HuH-7 (cell line): ENCODE data around the gene ZAP70.

Experiments used
- DNase-seq: peaks from one replicate; pipeline ENCODE4 v3.0.0; 2011; ENCODE audit warnings: low spot score

ZAP70 gene

DNA sequence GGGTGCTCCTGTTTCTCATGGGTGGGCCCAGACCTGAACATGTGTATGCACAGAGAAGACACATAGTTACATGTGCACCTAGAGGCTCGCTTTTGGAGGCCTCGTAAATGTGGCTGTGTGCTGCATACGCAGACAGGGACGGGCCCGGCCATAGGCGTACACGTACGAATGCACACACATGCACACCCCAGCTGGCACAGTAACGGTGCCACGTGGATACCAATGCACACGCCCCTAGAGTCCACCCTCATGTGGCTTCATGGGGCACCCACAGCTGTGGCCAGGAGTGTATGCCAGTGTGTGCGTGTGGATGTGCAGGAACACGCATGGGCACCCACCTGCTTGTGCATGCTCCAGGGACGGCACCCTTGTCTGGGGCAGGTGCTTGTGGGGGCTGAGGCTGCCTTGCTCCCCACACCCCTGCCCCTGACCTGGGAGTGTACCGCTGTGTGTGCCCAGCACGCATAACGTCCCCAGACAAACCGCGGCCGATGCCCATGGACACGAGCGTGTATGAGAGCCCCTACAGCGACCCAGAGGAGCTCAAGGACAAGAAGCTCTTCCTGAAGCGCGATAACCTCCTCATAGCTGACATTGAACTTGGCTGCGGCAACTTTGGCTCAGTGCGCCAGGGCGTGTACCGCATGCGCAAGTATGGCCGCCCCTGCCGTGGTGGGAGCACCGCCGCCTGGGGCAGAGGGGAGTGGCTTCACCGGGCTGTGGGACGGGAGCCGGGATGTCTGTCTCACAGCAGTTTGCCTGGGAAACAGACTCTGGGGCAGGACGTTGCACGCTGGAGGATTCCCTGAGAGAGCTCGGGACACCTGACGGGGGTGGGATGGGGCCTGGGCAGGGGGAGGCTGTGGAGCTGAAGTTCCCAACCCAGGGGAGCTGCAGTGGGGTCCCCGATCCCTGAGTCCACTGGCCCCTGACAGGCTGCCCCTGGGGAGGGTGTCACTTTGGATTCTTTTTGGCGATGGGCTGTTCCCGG, 21.0 kb downstream of the ZAP70 start:
- DNase-seq, result no peak

DNA sequence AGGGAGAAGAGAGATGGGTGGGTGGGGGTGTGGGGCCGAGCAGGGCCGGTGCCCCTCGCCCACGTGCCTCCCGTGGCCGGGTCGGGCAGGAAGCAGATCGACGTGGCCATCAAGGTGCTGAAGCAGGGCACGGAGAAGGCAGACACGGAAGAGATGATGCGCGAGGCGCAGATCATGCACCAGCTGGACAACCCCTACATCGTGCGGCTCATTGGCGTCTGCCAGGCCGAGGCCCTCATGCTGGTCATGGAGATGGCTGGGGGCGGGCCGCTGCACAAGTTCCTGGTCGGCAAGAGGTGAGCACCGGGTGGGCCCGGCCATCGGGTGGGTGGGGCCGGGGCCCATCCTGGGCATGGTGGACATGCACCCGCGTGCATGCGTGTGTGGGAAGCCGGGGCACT, 21.8 kb downstream of the ZAP70 start:
- DNase-seq, result no peak

DNA sequence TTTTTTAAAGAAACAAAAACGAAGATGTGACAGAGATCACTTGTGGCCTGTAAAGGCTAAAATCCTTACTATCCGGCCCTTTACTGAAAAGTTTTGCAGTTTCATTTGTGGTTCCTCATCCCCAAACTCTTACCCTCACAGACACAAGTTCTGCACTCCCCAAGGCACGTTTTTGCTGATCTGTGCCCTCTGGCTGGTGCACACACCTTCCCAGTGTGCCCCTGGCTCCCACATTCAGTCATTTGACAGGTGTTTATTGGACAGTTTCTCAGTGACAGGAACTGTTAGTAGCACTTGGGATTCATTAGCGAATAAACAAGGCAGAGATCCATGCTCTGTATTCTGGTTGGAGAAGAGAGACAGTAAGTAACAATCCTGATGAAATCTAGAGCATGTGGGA, 22.8 kb downstream of the ZAP70 start:
- no peak for DNase-seq

DNA sequence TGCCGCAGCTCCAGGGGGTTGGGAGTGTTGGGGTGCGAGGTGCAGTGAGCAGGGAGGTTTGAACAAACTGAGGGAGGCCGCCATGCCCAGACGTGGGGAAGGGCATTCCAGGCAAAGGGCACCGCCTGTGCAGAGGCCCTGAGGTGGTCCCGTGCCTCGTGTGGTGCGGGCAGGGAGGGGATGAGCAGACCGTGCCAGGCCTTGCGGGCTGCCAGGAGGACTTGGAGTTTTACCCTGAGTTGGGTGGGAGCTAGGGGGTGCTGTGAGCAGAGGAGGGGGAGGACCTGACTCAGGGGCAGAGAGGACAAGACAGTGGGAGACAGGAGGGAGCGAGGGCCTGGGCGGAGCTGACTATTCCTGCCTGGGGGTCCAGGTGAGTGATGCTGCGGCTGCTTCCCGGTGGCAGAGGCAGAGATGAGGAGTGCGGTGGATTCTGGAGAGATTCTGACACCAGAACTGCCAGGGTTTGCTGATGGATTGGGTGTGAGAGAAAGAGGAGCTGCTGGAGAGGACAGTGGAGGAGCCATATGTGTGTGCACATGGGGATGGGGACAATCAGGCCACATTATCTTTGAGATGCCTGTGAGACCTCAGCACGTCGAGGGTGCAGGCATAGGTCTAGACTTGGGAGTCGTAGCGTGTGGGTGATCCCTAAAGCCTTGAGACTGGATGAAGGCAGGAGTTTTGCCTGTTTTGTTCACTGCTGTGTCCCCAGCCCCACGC, 23.4 kb downstream of the ZAP70 start:
- DNase-seq, result no peak

DNA sequence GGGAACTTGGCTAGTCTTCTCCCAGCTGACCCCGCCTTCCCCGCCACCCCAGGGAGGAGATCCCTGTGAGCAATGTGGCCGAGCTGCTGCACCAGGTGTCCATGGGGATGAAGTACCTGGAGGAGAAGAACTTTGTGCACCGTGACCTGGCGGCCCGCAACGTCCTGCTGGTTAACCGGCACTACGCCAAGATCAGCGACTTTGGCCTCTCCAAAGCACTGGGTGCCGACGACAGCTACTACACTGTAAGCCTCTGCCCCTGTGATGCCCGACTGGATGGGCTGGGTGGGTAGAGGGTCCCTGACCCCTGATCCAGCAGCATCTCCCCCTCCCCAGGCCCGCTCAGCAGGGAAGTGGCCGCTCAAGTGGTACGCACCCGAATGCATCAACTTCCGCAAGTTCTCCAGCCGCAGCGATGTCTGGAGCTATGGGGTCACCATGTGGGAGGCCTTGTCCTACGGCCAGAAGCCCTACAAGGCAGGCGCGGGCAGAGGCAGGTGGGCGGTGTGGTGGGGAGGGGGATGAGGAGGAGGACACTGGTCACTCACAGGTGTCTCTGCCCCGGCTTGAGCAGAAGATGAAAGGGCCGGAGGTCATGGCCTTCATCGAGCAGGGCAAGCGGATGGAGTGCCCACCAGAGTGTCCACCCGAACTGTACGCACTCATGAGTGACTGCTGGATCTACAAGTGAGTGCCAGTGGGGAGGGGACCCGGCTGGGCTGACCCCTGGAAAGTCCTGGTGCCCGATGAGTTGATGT, 24.2 kb downstream of the ZAP70 start:
- DNase-seq, result no peak

DNA sequence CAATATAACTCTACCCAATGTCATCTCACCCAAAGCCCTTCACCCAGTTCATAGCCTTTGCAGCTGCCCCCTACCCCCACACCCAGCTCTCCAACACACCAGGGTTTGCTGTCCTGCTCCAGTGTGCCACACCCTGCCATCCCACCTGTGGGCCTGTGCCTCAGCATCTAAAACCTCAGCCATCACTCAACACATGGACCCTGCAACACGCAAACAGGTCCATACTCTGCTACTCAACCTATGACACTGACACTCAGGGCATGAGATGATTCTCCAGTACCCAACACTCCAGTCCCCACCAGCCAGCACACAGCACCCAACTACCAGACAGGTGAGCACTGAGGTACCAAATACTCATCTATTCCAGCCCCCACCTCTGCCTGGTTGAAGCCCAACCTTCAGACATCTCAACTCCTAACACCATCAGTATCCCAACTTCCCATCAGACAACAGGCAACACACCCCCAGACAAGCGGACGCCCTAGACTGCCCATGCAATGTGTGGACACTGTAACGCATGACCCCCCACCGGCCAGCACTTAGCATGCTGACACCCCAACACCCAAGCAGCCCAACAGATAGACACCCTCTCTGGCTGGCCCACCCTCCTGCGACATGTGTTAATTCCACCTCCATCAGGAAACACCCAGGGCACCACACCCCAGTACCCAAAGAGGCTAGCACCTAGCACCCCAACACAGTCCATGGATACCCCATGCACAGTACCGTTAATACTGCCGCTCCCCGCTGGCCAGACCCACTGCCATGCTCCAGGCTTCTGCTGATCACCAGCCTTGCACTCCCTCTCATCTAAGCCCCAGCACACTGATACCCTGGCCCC, 25.0 kb downstream of the ZAP70 start:
- no peak for DNase-seq

DNA sequence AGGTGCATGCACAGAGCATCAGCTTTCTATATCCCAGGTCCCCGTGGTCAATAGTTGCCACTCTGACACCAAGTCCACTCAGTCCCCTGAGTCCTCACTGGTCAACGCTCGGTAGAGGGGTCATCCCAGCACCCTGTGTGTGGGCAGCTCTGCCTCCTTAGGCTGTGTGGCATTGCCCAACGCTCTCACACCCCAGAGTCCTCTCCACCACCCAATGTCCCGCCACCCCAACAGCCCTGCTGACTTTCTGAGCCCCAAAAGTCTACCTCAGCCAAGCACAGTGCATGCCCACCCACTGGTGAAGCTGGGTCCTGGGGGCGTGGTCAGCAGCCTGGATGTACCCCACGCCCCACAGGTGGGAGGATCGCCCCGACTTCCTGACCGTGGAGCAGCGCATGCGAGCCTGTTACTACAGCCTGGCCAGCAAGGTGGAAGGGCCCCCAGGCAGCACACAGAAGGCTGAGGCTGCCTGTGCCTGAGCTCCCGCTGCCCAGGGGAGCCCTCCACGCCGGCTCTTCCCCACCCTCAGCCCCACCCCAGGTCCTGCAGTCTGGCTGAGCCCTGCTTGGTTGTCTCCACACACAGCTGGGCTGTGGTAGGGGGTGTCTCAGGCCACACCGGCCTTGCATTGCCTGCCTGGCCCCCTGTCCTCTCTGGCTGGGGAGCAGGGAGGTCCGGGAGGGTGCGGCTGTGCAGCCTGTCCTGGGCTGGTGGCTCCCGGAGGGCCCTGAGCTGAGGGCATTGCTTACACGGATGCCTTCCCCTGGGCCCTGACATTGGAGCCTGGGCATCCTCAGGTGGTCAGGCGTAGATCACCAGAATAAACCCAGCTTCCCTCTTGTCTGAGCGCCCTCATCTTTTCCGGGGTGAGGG, 25.9 kb downstream of the ZAP70 start:
- no peak for DNase-seq

DNA sequence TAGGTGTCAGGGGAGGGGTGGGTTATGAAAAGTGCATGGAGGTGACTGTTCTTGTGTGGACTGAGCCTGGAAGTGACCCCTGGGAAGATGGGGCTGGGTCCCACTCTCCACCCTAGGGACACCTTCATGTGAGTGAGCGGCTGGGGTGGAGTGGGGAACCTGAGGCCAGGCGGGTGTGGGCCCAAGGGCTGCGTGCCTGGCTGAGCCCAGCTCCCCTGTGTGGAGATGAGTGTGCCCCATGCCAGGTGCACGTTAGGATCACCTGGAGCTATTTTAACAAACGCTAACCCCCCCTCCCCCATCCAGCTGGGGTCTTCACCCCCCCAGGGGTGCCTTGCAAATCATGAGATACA, 26.5 kb downstream of the ZAP70 start:
- DNase-seq, result no peak

DNA sequence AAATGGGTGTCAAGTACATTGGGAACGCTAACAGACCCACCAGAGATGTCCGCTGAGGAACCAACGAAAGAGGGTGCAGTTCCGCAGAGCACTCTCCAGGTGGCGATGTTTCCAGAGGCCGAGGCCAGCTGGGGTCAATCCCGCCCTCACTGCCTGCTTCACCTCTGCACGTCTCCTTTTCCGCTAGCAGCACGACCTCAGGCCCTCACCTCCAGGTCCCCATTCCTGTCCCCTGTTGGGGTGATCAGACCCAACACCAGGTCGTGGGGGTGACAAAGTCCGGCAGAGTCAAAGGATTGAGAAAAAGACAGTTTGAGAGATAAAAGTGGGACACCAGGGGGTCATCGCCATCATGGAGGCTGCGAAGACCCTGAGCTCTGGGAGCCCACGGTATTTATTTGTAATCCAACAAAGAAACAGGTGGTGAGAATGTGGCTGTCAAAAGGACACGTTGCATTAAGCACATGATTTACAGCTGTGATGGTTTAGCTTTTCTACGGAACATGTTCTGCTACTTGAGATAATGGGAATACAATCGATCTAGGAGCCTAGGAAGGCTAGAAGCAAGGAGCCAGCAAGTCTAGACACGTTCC, 27.3 kb downstream of the ZAP70 start:
- peak; percentile 95 for DNase-seq

DNA sequence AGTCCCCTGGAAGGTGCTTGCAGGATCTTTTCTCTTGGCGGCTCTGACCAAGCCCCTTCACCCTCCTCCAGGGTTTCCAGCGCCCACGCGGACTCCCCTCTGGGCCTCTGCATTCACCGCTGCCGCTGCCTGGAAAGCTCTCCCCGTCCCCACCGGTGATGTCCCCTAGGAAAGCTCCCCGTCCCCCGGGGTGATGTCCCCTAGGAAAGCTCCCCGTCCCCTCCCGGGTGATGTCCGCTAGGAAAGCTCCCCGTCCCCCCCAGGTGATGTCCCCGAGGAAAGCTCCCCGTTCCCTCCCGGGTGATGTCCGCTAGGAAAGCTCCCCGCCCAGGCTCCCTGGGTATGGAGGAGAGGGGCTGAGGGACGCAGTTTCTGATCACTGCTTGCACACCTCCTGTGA, 27.9 kb downstream of the ZAP70 start:
- no peak for DNase-seq

DNA sequence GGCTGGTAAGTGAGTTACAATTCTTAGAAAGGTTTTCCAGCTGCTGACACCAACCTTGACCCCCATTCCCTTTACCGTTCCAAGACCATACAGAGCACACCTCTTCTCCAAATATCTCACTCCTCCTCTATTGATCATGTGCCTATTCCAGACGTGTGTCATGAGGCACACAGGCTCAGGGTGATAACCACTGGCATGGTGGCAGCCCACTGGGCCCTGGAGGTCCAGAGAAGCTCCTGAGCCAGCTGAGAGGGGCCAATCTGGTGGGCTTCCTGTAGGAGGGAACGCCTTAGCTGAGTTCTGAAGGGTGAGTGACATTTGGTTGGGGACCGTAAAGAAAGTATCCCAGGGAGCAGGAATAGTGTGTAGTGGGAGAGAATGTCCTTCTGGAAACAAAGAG, 28.3 kb downstream of the ZAP70 start:
- no peak for DNase-seq

DNA sequence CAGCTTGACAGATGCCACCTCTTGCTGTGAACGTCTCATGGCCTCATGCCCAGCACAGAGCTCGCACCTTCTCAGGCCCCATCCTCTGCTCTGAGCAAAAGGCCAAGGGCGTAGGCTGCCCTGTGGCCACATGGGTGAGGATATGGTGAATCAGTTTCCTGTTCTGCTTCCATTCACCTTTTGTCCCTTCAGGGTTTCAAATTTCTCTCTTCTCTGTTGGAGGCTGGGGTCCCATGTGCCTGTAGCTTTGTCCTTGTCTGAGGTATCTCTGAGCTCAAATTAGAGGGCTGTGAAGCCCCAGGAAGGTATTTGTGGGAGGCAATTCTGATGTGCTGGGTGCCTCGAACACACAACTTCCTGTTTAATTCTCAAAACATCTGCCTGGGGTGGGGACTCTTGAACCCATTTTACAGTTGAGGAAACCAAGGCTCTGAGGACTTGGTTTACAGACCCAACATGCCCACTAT, 29.0 kb downstream of the ZAP70 start:
- no peak for DNase-seq

DNA sequence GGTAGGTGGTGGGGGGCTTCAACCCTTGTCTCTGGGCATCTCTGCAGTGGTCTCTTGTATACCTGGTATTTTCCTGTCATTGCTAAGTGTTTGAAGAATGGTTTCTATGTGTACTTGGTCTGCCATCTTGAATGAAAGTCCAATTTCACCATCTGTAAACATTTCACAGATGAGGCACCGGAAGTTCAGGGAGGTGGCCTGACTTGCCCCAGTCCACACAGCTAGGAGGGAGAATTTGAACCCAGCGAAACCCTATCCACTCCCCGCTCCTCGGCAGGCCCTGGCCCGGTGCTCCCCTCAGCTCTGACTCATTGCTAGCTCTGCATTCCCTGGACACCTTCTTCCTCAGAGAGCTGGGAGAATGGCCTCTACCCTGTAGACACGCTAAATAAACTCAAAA, 30.5 kb downstream of the ZAP70 start:
- no peak for DNase-seq

DNA sequence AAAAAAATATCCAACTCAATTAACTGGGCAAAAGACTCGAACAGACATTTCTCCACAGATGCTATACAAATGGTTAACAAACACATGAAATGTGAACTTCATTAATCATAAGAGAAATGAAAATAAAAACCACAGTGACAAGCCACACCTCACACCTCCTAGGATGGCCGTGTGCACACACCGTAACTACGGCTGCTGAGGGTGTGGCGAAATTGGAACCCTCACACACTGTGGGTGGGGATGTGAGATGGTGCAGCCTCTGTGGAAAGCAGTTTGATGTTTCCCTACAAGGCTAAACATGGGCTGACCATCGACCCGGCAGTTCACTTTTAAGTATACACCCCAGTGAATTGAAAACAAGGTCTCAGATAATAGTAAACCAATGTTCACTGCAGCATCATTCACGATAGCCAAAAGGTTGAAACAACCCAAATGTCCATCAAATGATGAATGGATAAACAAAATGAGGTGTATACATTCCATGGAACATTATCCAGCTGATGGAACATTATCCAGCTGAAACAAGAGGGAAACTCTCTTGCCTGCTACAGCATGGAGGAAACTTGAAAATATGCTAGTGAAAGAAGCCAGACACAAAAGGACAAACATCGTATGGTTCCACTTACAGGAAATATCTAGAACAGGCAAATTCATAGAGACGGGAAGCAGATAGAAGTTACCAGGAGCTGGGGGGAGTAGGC, 32.2 kb downstream of the ZAP70 start:
- DNase-seq, result no peak

DNA sequence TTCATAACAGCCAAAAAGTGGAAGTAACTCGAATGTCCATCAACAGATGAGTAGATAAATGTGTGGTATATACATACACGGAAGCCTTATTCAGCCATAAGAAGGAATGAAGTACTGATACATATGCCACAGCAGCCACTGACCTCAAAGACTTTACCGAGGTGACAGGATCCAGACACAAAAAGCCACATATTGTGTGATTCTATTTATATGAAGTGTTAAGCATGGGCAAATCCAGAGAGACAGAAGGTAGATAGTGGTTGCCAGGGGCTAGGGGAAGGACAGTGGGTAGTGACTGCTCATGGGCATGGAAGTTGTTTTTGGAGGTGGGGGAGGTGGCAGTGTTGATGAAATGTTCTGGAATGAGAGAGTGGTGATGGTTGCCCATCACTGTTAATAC, 33.9 kb downstream of the ZAP70 start:
- DNase-seq, result no peak

DNA sequence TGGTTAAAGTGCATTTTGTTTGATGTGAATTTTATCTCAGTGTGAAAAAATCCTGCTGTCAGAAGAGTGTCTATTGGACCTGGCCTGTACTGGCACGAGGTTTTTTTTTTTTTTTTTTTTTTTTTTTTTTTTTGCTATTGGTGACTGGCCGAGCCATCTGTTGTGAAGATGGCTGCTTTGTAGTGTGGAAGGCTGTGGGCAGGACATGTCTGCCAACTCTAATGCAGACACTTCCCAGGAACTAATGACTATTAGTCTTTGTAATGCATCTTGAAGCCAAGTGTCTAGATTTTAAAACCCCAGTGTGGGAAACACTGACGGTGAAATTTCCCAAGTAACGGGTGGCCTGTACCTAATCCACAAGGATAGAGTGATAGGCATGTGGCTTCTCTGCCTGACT, 34.3 kb downstream of the ZAP70 start:
- DNase-seq, result no peak

DNA sequence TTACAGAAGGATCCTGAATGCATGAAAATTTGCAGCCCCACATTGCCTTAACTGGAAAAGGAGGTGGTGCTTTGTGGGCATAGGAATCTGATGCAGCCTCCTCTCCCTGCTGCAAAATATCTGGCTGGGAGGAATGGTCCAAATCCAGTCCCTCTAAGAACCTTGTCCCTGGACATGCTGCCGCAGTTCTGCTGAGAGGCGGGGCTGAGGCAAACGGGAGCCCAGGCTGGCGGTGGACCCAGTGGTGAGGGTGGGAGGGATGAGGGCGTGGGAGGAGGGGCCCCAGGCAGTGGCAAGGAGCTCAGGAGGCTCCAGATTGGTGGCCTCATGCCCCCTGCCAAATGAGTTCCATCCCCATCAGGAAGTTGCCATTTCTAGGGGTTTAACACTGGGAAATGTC, 36.2 kb downstream of the ZAP70 start:
- DNase-seq, result no peak

DNA sequence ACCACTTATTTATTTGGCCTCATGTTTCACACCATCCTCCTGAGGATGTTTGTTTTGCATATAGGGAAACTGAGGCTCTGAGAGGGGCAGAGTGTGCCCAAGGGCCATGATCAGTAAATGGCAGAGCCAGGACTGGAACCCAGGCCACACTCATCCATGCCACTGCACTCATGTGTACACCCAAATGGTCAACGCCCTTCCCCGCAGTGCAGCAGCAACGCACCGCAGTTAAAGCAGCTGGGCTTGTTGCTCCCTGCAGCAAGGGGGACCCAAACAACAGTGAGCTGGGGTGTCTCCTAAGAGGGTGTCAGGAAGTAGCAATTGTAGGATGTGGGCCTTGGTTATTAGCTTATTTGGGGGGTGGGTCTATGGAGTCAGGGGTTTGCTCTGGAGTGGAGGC, 36.6 kb downstream of the ZAP70 start:
- DNase-seq, result no peak

DNA sequence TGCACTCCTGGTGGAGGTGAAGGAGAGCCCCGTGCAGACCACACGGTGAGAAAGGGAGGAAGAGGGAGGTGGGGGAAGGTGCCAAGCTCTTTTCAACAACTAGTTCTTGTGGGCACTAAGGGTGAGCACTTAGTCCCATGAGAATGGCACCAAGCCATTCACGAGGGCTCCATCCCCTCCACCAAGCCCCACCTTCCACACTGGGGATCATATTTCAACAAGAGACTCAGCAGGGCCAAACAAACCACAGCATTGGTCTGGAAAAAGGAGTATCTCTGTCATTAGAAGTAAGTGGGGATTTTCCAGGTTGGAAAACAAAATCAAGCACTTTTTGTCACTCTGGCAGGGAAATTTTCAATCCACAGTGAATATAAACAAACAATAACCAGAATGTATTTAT, 38.4 kb downstream of the ZAP70 start:
- DNase-seq, result no peak
